Ovary (tissue), 3 donors: Measurements from ENCODE around the gene ZBTB39.

Experiments
- CTCF ChIP-seq, 3 donors: fragments of 450-650 bp in 2 of 3; fragments of 200-600 bp in 1 of 3; IDR thresholded peaks; one replicate each; pipeline versions ENCODE4 v1.5.1 to v1.8.0; 2016 to 2022; ENCODE audit warnings: antibody characterized with exemption in 3 of 3, mild to moderate bottlenecking in 1 of 3
- POLR2A ChIP-seq: fragments of 450-650 bp; IDR thresholded peaks from one replicate; pipeline ENCODE4 v1.6.1; 2017; ENCODE audit warnings: antibody characterized with exemption, mild to moderate bottlenecking, moderate library complexity
- donor health status: DM: no; HTN: no; CAD: no.

GRCh38 chr12:57000393-57000792 is 6.0 kb downstream of the ZBTB39 start:
- TF ChIP-seq CTCF (IDR thresholded peaks at IDR 0.05) (no peak), POLR2A (no peak)
